Glutamatergic neuron (in vitro differentiated cells): ENCODE measurements around the gene TMEM132C. TPM values are rescaled to one million over a fixed set of nuclear protein-coding genes. Genes with fewer than 3 reads are reported as not detected.

ENCODE experiments used
- DNase-seq: peaks from one replicate; pipeline ENCODE4 v3.0.0; 2022
- H3K27ac Mint-ChIP-seq: one replicate; pipeline ENCODE4 v1.8.0; 2020; ENCODE audit warnings: mild to moderate bottlenecking, mixed read lengths, inconsistent platforms; ENCODE audit not compliant: unreplicated experiment
- H3K27me3 Mint-ChIP-seq: one replicate; pipeline ENCODE4 v1.8.0; 2020; ENCODE audit warnings: mild to moderate bottlenecking, moderate library complexity, mixed read lengths, inconsistent platforms; ENCODE audit not compliant: unreplicated experiment
- H3K36me3 Mint-ChIP-seq: one replicate; pipeline ENCODE4 v1.8.0; 2020; ENCODE audit warnings: mild to moderate bottlenecking, mixed read lengths, inconsistent platforms; ENCODE audit not compliant: unreplicated experiment
- H3K4me1 Mint-ChIP-seq: one replicate; pipeline ENCODE4 v1.8.0; 2020; ENCODE audit warnings: mild to moderate bottlenecking, low read depth, mixed read lengths, inconsistent platforms; ENCODE audit not compliant: unreplicated experiment
- H3K4me3 Mint-ChIP-seq: one replicate; pipeline ENCODE4 v1.8.0; 2020; ENCODE audit warnings: mild to moderate bottlenecking, mixed read lengths, inconsistent platforms; ENCODE audit not compliant: unreplicated experiment
- H3K9me3 Mint-ChIP-seq: one replicate; pipeline ENCODE4 v1.8.0; 2020; ENCODE audit warnings: mild to moderate bottlenecking, moderate library complexity, mixed read lengths, inconsistent platforms; ENCODE audit not compliant: unreplicated experiment
- total RNA-seq: library from RNA; stranded (reverse); fragmentation: NEBNext Ultra II Directional; extraction: Animal tissue kit (Norgen Biotek cat#: 25700); gene quantifications from one replicate; pipeline ENCODE4 v1.2.1, GENCODE V29; 2021; ENCODE audit not compliant: unreplicated experiment
- TF ChIP-seq, protein P1 (sequence below): fragments of 200-600 bp; sonication (generic); IDR thresholded peaks from one replicate; pipeline ENCODE4 v1.5.0; 2021; ENCODE audit not compliant: partially characterized antibody, unreplicated experiment

Gene TMEM132C
- total RNA-seq, 1 donor from 2014 or later, result 8.0 TPM

DNA sequence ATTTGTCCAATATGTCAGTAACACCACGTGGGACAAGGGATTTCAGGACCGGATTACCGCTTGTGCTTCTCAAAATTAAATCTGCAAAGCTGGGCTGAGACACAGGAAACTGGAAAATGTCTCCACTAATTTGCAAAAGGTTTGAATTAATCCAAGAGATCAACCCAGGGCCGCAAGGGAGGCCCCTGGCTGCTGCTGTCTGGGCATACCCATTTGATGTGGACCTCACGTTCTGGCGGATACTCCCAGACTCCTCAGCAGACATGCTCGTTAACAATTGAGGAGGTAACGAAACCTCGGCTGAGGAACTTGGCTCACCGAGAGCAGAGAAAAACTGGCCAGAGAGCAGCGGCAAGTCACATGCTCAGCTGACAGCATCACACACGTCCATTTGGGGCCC is 376.2 kb downstream of the TMEM132C start:
- Mint-ChIP-seq H3K27me3 (peaks cover 2% of the 10 kb centered on the region), H3K4me3 (no peak overlapping the region), H3K4me1 (peaks cover 2% of the 10 kb centered on the region), H3K9me3 (peaks cover 17% of the 10 kb centered on the region), H3K27ac (no peak overlapping the region), H3K36me3 (peaks cover 9% of the 10 kb centered on the region)
- TF ChIP-seq, protein P1, sequence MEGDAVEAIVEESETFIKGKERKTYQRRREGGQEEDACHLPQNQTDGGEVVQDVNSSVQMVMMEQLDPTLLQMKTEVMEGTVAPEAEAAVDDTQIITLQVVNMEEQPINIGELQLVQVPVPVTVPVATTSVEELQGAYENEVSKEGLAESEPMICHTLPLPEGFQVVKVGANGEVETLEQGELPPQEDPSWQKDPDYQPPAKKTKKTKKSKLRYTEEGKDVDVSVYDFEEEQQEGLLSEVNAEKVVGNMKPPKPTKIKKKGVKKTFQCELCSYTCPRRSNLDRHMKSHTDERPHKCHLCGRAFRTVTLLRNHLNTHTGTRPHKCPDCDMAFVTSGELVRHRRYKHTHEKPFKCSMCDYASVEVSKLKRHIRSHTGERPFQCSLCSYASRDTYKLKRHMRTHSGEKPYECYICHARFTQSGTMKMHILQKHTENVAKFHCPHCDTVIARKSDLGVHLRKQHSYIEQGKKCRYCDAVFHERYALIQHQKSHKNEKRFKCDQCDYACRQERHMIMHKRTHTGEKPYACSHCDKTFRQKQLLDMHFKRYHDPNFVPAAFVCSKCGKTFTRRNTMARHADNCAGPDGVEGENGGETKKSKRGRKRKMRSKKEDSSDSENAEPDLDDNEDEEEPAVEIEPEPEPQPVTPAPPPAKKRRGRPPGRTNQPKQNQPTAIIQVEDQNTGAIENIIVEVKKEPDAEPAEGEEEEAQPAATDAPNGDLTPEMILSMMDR, result no peak
- DNase-seq, result no peak

DNA sequence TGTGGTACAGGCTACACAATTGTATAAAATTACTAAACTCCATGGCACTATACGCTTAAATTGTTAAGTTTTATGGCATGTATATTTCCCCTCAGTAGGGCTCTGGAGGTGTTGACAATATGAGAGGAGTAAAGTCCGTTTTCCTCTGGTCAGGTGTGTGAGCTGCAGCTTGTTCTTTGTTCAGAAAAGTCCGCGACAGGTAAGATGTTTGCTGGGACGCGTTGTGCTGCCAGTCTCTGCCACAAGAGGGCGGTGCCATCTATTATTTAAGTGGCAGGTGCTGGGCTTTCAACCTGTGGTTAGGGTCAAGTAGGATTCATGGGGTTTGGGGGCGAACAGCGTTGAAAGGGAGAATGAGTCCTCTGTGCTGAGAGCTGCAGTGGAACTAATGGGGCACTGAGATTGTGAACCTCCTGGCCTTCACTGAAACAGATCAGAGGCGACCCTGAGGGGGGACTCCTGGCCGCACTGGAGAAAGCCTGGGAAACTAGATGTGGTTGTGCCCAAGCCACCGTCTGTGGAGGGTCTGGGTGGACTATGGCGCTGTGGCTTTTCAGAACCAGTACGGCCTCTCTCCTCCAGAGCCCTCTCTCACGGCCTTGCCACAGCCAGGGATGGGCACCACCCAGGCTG is 377.8 kb downstream of the TMEM132C start:
- Mint-ChIP-seq H3K9me3 (peaks cover 23% of the 10 kb centered on the region), H3K4me1 (peaks cover 2% of the 10 kb centered on the region), H3K36me3 (peaks cover 12% of the 10 kb centered on the region), H3K27me3 (peaks cover 2% of the 10 kb centered on the region), H3K27ac (no peak overlapping the region), H3K4me3 (no peak overlapping the region)
- peak; percentile 49 for DNase-seq
- TF ChIP-seq, protein P1, result peak; percentile 84

DNA sequence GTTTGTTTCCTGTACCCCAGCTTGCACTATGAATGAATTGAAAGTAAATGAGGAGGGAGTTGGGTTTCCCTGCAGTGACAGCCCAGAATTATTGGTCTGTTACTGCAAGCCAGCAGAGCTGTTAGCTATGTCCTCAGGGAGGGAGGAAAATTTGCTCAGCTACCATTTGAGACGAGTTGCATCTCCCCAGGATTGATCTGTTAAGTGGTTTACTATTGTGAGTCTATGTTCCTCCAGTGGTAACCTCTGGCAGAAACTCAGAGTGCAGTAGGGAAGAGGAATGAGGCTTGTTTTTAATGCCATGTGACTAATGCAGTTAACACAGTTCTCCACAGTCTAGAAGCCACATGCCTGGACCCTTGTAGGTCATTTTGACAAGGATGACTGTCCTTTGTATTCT is 382.9 kb downstream of the TMEM132C start:
- Mint-ChIP-seq H3K36me3 (peaks cover 12% of the 10 kb centered on the region), H3K4me3 (no peak overlapping the region)
- DNase-seq, result no peak

DNA sequence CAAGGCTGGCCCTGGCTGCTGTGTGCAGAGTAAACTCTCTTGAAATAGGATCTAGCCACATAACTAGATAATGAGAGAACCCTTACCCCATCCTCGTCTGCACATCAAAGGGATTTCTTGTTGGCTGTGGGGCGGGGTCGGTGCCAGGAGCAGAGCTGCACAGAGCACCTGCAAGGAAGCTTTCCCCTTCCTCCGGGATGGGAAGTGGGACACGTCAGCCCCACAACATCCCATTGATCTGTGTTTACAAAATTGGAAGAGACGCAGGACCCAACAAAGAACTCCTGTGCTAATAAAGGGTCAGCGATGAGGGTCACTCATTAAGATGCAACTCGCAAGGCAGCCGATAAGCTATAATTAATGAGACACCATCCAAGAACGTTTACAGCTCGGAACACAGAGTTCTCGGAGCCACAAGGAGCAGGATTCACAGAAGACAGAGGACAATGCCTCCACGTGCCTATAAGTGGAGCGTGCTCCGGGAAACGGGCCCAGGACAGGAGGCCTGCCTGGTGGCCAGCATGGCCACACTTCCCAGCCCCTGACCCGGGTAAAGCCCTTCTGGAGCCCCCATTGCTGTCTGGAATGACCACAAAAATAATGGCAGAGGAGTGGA is 385.3 kb downstream of the TMEM132C start:
- TF ChIP-seq, protein P1, result no peak
- Mint-ChIP-seq H3K4me3 (no peak overlapping the region), H3K36me3 (peaks cover 12% of the 10 kb centered on the region), H3K4me1 (peaks cover 4% of the 10 kb centered on the region), H3K9me3 (peaks cover 22% of the 10 kb centered on the region), H3K27me3 (peaks cover 5% of the 10 kb centered on the region), H3K27ac (peak overlapping the region; percentile 48)
- DNase-seq, result no peak

More for the DNA sequence above, 382.9 kb downstream of the TMEM132C start:
- H3K4me1 Mint-ChIP-seq, result peaks cover 4% of the 10 kb centered on the region
- peak overlapping the region; percentile 45 for H3K27ac Mint-ChIP-seq
- TF ChIP-seq, protein P1, result no peak
- H3K27me3 Mint-ChIP-seq, result peaks cover 7% of the 10 kb centered on the region
- peaks cover 21% of the 10 kb centered on the region for H3K9me3 Mint-ChIP-seq

DNA sequence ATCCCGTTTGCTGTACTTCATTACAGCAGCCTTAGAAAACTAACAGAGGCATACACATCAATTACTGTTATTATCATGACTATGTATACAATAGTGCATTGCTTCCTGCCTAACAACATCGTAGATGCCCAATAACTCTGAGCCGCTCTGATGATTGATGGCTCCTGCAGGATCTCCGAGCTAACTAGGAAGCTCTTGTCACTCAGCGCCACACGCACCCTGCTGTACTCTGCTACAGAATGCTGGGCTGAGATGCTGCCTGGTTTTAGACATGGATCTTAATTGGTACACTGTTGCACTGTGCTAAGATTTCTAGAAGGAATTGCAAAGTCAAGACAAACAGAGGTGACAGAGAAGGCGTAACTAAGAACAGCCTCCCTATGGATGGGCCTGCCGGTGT is 387.5 kb downstream of the TMEM132C start:
- Mint-ChIP-seq H3K36me3 (no peaks in the 10 kb centered on the region), H3K9me3 (peaks cover 12% of the 10 kb centered on the region), H3K27ac (no peak overlapping the region), H3K4me3 (no peak overlapping the region), H3K4me1 (peaks cover 4% of the 10 kb centered on the region), H3K27me3 (peaks cover 6% of the 10 kb centered on the region)
- TF ChIP-seq, protein P1, result no peak
- DNase-seq, result no peak
